Adrenal gland (tissue), 12 donors: ENCODE measurements around the gene RELL2. TPM values are rescaled to one million over a fixed set of nuclear protein-coding genes. Genes with fewer than 3 reads are reported as not detected.

Source experiments
- DNase-seq, 7 donors: peaks; one replicate each; pipeline ENCODE4 v3.0.0-alpha.2; 2019 to 2020
- H3K27ac ChIP-seq, 5 donors: fragments of 200-600 bp; sonication (generic) in 4 of 5; 1 replicate in 3 of 5; 2 replicates in 2 of 5; pipeline versions ENCODE4 v1.5.1 to v1.8.0; 2016 to 2020; ENCODE audit warnings: mild to moderate bottlenecking in 1 of 5
- H3K27me3 ChIP-seq: fragments of 200-600 bp; 2 replicates; pipeline ENCODE4 v1.8.0; 2021
- H3K36me3 ChIP-seq, 2 donors: fragments of 200-600 bp; replicated peaks in 1 of 2; 1 replicate in 1 of 2; 2 replicates in 1 of 2; pipeline versions ENCODE4 v1.5.1 to v1.8.0; 2018 to 2022
- H3K4me1 ChIP-seq, 2 donors: fragments of 200-600 bp; replicated peaks in 1 of 2; 1 replicate in 1 of 2; 2 replicates in 1 of 2; pipeline versions ENCODE4 v1.5.1 to v1.8.0; 2018 to 2021
- H3K4me3 ChIP-seq, 4 donors: fragments of 200-600 bp; sonication (generic) in 3 of 4; one replicate each; pipeline ENCODE4 v1.5.1; 2016 to 2018
- H3K9me3 ChIP-seq, 3 donors: fragments of 200-600 bp; sonication (generic) in 1 of 3; replicated peaks in 1 of 3; 1 replicate in 2 of 3; 2 replicates in 1 of 3; pipeline versions ENCODE4 v1.5.1 to v1.8.0; 2016 to 2021
- POLR2A ChIP-seq, 2 donors: fragments of 450-650 bp; IDR thresholded peaks; one replicate each; pipeline ENCODE4 v1.6.1; 2017; ENCODE audit warnings: antibody characterized with exemption in 2 of 2, mild to moderate bottlenecking in 2 of 2, moderate library complexity in 1 of 2
- WGBS, 4 donors: extraction: QIAGEN DNeasy Blood & Tissue Kit in 2 of 4; methylation state at CpG; one replicate each; pipeline versions ENCODE4 v1.1.5 to v1.1.7; 2013 to 2017; 5-methylcytosine and 5-hydroxymethylcytosine counted together
- intact Hi-C, 2 donors: fragments of 100-400 bp; cut with DNase I; formaldehyde crosslinking; loops; one replicate each; pipeline versions ENCODE4 v1.14.1 to v1.15.0; 2022 to 2023
- polyA plus RNA-seq, 3 donors: library from polyadenylated mRNA; stranded (reverse); fragments of 200-250 nt in 2 of 3; fragments of 350-450 nt in 1 of 3; fragmentation: Illumina TruSeq in 1 of 3; extraction: RNeasy Lipid Tissue Mini Kit (QIAGEN cat#74804) in 1 of 3; gene quantifications; one replicate each; pipeline ENCODE4 v1.2.3, GENCODE V29; 2013 to 2014
- total RNA-seq, 9 donors: library from RNA; depleted of rRNA in 4 of 9; stranded (reverse); fragments of >200 nt in 4 of 9; fragments of 120-200 nt in 1 of 9; fragmentation: NEBNext Ultra II Directional in 1 of 9; extraction: Animal tissue kit (Norgen Biotek cat#: 25700) in 1 of 9; gene quantifications; one replicate each; pipeline versions ENCODE4 v1.1.0 to v1.2.4, GENCODE V29; 2013 to 2023
- TF ChIP-seq, protein P1 (sequence below), 6 experiments: fragments of 450-650 bp in 4 of 6; fragments of 200-600 bp in 2 of 6; sonication (generic) in 1 of 6; IDR thresholded peaks; 1 replicate in 5 of 6; 2 replicates in 1 of 6; pipeline versions ENCODE4 v1.5.1 to v1.8.0; 2016 to 2021; ENCODE audit warnings: antibody characterized with exemption in 6 of 6, mild to moderate bottlenecking in 2 of 6, moderate library complexity in 1 of 6
- donor health status: healthy with polysubstance abuse.
- donor health status: Bipolar disorder and iron deficiency.
- donor health status: DM: yes; HTN: yes; CAD: no.
- donor health status: DM: no; HTN: no; CAD: no.
- donor health status: DM: no; HTN: no; CAD: no.
- donor health status: DM: yes; HTN: yes; CAD: no.

The RELL2 gene
- total and polyA plus RNA-seq, 12 donors: 2.3 to 37.6 (median 7.7) TPM

GRCh38 chr5:141662028-141662427 is 25.2 kb downstream of the RELL2 start:
- no peaks in the 10 kb centered on the region for H3K9me3 ChIP-seq
- WGBS, 4 donors: 81 to 97% (median 82%) methylated on average over 3 to 17 of the region's 17 CpGs
- peaks cover 0 to 7% of the 10 kb centered on the region in 2 donors for H3K36me3 ChIP-seq
- no peak for DNase-seq
- intact Hi-C loops: no loop called here
- TF ChIP-seq, protein P1, sequence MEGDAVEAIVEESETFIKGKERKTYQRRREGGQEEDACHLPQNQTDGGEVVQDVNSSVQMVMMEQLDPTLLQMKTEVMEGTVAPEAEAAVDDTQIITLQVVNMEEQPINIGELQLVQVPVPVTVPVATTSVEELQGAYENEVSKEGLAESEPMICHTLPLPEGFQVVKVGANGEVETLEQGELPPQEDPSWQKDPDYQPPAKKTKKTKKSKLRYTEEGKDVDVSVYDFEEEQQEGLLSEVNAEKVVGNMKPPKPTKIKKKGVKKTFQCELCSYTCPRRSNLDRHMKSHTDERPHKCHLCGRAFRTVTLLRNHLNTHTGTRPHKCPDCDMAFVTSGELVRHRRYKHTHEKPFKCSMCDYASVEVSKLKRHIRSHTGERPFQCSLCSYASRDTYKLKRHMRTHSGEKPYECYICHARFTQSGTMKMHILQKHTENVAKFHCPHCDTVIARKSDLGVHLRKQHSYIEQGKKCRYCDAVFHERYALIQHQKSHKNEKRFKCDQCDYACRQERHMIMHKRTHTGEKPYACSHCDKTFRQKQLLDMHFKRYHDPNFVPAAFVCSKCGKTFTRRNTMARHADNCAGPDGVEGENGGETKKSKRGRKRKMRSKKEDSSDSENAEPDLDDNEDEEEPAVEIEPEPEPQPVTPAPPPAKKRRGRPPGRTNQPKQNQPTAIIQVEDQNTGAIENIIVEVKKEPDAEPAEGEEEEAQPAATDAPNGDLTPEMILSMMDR (IDR thresholded peaks at IDR 0.05): no peak
- TF ChIP-seq POLR2A (IDR thresholded peaks at IDR 0.05): no peak
- H3K4me1 ChIP-seq: no peaks in the 10 kb centered on the region
- H3K27ac ChIP-seq: no peak overlapping the region
- H3K27me3 ChIP-seq: no peaks in the 10 kb centered on the region
- no peak overlapping the region for H3K4me3 ChIP-seq

GRCh38 chr5:141663506-141663905 is 26.7 kb downstream of the RELL2 start:
- Histone ChIP-seq H3K36me3 (peaks cover 0 to 1% of the 10 kb centered on the region in 2 donors), H3K27me3 (no peaks in the 10 kb centered on the region), H3K27ac (no peak overlapping the region), H3K9me3 (no peaks in the 10 kb centered on the region), H3K4me1 (no peaks in the 10 kb centered on the region), H3K4me3 (no peak overlapping the region)
- DNase-seq: no peak
- TF ChIP-seq POLR2A (IDR thresholded peaks at IDR 0.05): no peak
- TF ChIP-seq, protein P1 (IDR thresholded peaks at IDR 0.05): no peak
- intact Hi-C loops: no loop called here
- WGBS, 4 donors: 82 to 90% (median 84%) methylated on average over 8 of the region's 8 CpGs

- TF ChIP-seq POLR2A (IDR thresholded peaks at IDR 0.05): no peak
- TF ChIP-seq, protein P1 (IDR thresholded peaks at IDR 0.05): peak; percentile 68 to 88 (median 84)
- Histone ChIP-seq H3K4me3 (no peak overlapping the region), H3K36me3 (no peaks in the 10 kb centered on the region), H3K27me3 (no peaks in the 10 kb centered on the region), H3K9me3 (no peaks in the 10 kb centered on the region), H3K4me1 (no peaks in the 10 kb centered on the region), H3K27ac (no peak overlapping the region)
- peak; percentile 71 to 90 (median 77) for DNase-seq
- WGBS, 4 donors: 27 to 30% (median 28%) methylated on average over 4 to 13 of the region's 13 CpGs
- intact Hi-C loops: no loop called here
Observed at GRCh38 chr5:141664733-141665461, 28.1 kb downstream of the RELL2 start.

DNA sequence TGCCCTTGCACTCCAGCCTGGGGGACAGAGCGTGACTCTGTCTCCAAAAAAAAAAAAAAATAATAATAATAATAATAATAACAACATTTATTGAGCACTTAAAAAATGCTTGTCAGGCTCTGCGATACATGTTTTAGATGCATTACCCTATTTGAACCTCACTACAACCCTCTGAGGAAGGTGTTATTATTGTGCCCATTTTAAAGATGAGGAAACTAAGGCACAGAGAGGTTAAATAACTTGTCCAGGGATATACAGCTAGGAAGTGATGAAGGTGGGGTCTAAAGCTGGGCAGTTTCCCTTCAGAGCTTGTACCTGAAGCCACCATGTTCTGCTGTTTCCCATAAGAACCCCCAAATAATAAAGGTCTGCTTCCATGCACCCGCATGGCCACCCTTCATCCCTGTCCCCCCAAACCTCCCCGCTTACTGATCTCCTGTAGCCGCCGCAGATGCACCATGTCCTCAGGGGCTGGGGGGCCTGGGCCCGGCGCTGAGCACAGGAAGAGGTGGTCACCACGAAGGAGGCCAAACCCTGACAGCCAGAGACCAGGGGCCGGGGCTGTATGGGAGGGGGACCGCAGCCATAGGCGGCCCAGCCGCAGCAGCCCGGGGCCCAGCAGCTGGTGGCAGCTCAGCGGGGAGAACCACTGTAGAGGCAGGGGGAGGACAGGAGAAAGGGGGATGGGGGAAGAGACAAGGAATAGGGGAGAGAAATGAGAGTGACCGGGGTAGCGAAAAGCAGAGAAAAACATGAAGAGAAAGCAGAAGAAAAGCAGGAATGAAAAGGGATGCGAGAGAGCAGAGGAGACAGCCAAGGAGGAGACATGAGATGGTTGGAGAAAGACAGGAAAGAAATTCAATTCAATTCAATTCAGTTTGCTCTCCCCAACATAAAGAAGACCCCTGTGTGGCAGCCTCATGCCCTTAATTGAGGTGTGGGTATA is 29.5 kb downstream of the RELL2 start:
- Histone ChIP-seq H3K9me3 (no peaks in the 10 kb centered on the region), H3K36me3 (no peaks in the 10 kb centered on the region), H3K27me3 (no peaks in the 10 kb centered on the region), H3K27ac (no peak overlapping the region), H3K4me1 (no peaks in the 10 kb centered on the region), H3K4me3 (no peak overlapping the region)
- intact Hi-C loops: no loop called here
- TF ChIP-seq, protein P1 (IDR thresholded peaks at IDR 0.05): no peak
- no peak for TF ChIP-seq POLR2A (IDR thresholded peaks at IDR 0.05)
- 89 to 91% (median 90%) methylated on average over 15 to 18 of the region's 18 CpGs for WGBS, 4 donors
- DNase-seq: no peak
